ENCODE measurements around the gene FAM163B.

DNA sequence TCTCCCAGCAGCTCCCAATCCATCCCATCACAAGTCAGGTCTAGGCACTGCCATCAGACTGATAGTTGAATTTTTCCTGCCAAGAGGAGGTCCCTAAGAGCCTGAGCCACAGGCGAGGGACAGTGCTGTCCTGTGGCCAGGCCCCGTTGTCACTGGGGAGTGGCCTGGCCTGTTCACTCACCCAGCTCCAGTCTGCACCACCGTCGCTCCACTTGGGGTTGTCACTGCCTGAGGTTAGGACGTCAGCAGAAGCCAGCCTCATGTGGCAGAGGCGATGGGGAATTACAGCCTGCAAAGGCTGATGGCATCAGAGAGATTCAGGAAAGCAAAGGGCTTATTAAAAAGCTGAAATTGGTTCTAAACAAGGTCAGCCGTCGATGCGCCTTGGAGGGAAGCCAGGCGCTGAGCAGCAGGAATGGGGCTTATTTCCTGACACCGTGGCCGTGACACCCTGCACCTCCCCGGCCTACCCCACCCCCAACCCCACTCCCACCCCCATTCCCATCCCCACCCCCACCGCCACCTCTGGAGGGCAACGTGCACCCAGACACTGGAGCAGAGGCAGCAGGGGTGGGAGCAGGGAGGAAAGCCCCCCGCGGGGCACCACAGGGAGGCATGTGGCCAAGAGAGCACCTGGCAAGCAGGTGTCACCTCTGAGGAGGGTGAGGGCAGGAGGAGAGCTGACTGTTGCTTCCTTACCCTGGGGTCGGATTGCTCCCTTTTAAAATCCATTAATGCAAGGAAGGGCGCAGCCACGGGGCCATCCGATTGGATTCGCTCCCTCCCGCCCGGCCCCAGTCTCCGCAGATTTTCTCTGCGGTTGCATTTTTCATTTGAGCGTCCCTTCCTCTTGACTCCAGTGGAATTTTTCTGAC, 23.9 kb upstream of the FAM163B start:
- TF ChIP-seq EZH2phosphoT487 (IDR thresholded peaks at IDR 0.05; ENCODE audit: borderline replicate concordance, low read length): no peak
- TF ChIP-seq, protein P1, sequence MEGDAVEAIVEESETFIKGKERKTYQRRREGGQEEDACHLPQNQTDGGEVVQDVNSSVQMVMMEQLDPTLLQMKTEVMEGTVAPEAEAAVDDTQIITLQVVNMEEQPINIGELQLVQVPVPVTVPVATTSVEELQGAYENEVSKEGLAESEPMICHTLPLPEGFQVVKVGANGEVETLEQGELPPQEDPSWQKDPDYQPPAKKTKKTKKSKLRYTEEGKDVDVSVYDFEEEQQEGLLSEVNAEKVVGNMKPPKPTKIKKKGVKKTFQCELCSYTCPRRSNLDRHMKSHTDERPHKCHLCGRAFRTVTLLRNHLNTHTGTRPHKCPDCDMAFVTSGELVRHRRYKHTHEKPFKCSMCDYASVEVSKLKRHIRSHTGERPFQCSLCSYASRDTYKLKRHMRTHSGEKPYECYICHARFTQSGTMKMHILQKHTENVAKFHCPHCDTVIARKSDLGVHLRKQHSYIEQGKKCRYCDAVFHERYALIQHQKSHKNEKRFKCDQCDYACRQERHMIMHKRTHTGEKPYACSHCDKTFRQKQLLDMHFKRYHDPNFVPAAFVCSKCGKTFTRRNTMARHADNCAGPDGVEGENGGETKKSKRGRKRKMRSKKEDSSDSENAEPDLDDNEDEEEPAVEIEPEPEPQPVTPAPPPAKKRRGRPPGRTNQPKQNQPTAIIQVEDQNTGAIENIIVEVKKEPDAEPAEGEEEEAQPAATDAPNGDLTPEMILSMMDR (IDR thresholded peaks at IDR 0.05; ENCODE audit: low read depth, low read length, poor library complexity, severe bottlenecking): no peak

Measured in DOHH2 (cell line).